ENCODE data around the gene CCDC142. TPM values are rescaled to one million over a fixed set of nuclear protein-coding genes. Genes with fewer than 3 reads are reported as not detected.

The CCDC142 gene
- polyA plus RNA-seq, 1 of the 3 experiments (the other 2 are of a cell fraction): 8.7 TPM

GRCh38 chr2:74458132-74458937, 24.5 kb downstream of the CCDC142 start, which contains the start of gene WBP1 (continued):
- TF ChIP-seq REST (IDR thresholded peaks at IDR 0.05; ENCODE audit: low read depth, low read length): no peak
- peak; percentile 39; the same call in 1 of the 2 replicates for TF ChIP-seq MAX (IDR thresholded peaks at IDR 0.05; ENCODE audit: low read depth)
- no peak for TF ChIP-seq JUND (IDR thresholded peaks at IDR 0.05)
- TF ChIP-seq MXI1 (IDR thresholded peaks at IDR 0.05; ENCODE audit: low read depth, low read length): no peak
- no peak for TF ChIP-seq NRF1 (IDR thresholded peaks at IDR 0.05; ENCODE audit: low read depth, low read length)
- TF ChIP-seq IRF3 (IDR thresholded peaks at IDR 0.05; ENCODE audit: low read depth, low read length): peak; percentile 86
- 0 out of 2 replicates have a peak, but pooled peaks have one; percentile 15 for TF ChIP-seq SIN3A (IDR thresholded peaks at IDR 0.05; ENCODE audit: borderline replicate concordance, low read depth, low read length)
- TF ChIP-seq TCF12 (IDR thresholded peaks at IDR 0.05): no peak
- TF ChIP-seq ZBTB33 (IDR thresholded peaks at IDR 0.05; ENCODE audit: borderline replicate concordance, low read depth): peak; percentile 20; the same call in 1 of the 2 replicates
- TF ChIP-seq RCOR1 (IDR thresholded peaks at IDR 0.05; ENCODE audit: low read length): no peak
- no peak for TF ChIP-seq USF2 (IDR thresholded peaks at IDR 0.05; ENCODE audit: borderline replicate concordance, low read depth, low read length)
- TF ChIP-seq NFIC (IDR thresholded peaks at IDR 0.05; ENCODE audit: borderline replicate concordance): no peak
- peak; percentile 85 for TF ChIP-seq YY1 (IDR thresholded peaks at IDR 0.05; ENCODE audit: low read depth)
- TF ChIP-seq POLR2AphosphoS5 (IDR thresholded peaks at IDR 0.05; ENCODE audit: low read depth, low read length): peak; percentile 21
- no peak for TF ChIP-seq CTCF (IDR thresholded peaks at IDR 0.05)
- no peak for TF ChIP-seq USF1 (IDR thresholded peaks at IDR 0.05; ENCODE audit: borderline replicate concordance, low read depth)
- peak; percentile 91 for TF ChIP-seq RFX5 (IDR thresholded peaks at IDR 0.05; ENCODE audit: low read length)
- no peak for TF ChIP-seq RXRA (IDR thresholded peaks at IDR 0.05; ENCODE audit: borderline replicate concordance, low read depth)
- peak; percentile 99 for TF ChIP-seq PBX3 (IDR thresholded peaks at IDR 0.05)
- TF ChIP-seq GATA2 (CRISPR knock-in tag; IDR thresholded peaks at IDR 0.05): no peak
- no peak for TF ChIP-seq TEAD4 (IDR thresholded peaks at IDR 0.05; ENCODE audit: borderline replicate concordance, insufficient read depth)

Measured in SK-N-SH (cell line).